GM18498 (cell line): Measurements from ENCODE around the gene TBX10.

ENCODE experiments used
- ATAC-seq: cut with Tn5 transposase; IDR thresholded peaks from one replicate; pipeline ENCODE4 v1.9.1; 2021; ENCODE audit warnings: mild to moderate bottlenecking, moderate library complexity; ENCODE audit not compliant: unreplicated experiment

The TBX10 gene

DNA sequence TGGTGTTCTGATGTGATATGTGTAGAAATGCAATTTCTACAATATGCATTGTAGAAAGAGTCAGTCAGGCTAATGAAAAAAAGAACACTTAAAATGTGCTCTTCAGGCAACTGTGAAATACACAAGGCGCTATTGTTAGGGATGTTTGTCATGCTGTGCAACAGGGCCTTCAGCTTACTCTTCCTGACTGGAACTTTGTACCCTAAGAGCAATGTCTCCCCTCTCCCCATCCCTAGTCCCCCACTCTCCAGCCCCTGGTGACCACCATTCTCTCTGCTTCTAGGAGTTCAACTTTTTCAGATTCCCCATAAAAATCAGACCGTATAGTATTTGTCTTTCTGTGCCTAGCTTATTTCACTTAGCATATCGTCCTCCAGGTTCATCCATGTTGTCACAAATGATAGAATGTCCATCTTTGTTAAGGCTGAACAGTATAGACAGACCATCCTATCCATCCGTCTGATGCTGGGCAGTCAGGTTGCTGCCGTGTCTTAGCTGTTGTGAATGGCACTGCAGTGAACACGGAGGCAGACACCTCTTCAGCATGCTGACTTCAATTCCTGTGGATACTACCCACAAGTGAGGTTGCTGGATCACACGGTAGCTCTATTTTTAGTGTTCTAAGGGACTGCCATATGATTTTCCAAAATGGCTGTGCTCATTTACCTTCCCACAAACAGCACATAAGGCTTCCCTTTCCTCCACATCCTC lies 22.2 kb downstream of the TBX10 start:
- no peak for ATAC-seq

DNA sequence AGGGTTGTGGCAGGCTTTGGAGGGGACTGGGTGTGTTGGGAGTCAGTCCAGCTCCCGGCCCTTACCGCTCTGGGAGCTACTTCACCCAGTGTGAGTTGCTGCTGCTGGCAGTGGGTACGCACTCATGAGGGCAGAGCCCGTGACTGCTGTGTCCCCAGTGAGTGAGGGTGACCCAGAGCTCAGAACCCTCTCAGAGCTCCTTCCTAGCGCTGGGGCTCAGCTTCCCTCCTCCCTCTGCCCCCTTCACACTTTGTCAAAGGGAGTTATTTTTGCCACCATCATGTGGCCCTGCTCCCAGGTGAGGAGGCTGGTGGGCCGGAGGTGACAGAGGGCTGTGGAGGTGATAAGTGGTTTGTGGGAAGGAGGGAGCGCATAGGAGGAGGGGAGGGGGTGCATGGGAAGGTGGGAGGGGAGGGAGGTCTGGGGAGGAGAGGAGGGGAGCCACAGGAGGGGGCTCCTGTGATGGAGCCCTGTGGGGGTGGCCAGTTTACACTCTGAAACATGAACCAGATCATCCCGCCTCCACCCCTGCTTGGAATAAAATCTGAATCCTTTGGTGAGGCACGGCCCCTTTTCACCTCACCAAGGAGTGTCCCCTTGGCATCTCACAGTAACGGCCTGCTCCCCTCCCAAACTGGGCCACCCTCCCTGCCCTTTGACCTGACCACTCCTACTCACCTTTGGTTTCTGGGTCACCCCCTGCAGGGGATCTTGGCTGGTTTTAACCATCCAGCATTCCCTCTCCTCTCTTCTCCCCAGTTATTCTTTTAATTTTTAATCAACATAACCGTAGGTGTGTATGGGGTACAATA lies 22.9 kb downstream of the TBX10 start:
- ATAC-seq: no peak

DNA sequence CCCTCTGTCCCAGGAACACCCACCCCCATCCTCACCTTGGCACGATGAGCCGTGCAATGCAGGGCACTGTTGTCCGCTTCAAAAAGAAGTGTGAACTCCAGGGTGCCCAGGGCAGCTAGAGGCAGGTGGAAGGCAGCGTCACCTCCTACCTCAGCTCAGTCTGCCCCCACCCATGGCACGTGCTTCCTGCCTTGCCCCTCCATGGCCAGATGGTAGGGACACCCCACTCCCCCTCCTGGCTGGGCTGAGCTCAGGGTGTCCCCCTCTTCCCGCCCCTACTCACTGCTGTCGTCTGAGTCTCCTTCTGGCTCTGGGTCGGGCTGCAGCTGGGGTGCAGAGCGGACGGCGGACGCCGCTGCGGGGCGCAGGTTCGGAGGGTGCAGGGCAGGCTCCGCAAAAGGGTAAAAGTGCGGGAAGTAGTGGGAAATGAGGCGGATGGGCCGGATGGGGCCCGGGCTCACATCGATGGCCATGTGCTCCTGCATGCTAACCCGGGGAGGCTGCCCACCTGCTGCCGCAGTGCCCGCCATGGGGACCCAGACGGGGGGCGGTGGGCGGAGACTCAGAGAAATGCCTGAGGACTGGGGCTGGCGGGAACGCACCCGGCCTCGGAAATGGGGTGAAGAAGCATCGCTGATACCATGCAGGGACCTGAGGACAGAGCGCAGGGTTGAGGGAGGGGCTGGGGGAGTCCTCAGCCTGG lies 23.7 kb downstream of the TBX10 start:
- ATAC-seq: no peak

DNA sequence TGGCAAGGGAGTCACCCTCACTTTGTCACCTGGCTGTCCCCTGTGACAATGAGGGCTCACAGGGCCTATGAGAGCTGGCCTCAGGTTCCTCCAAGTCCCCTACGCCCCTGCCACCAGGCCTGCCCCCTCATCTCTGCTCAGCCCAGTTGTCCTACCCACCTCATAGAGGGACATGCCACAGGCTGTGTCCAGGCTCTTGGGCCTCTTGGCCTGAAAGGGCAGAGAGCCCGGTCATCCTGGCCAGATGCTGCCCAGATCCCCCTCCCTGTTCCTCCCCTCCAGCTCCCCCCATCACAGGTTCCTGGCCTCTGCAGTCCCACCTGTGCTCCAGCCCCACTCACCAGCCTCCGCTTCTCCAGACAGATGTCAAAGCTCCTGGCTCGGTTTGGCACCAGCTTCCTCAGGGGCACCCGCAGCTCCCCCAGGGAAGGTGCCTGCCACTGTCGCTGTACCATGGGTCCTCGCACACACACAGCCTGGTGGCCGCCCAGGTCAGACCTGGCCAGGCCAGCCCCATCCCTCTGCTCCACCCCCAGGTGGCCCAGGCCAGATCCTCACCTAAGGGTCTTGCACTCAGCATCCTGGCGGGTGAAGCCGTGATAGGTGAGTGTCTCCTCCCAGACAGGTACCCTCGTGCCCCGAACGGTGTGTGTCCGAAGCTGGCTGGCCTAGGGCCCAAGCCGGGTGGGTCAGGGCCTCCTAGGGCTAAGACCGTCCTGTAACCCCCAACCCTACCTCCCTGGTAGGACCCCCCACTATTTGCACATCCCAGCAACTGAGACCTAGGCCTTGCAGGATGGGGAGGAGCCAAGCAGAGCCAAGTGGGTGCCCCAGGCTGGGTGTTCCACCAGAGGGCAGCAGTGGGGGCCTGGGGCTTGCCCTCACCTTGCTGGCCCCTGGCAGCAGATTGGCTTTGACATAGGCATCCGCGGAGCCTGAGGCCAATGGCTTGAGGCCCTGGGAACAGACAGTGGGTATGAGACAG lies 24.5 kb downstream of the TBX10 start:
- no peak for ATAC-seq

GRCh38 chr11:67613960-67614715 lies 25.4 kb downstream of the TBX10 start:
- ATAC-seq: peak; percentile 81

- no peak for ATAC-seq
Observed at GRCh38 chr11:67613313-67613959, 26.1 kb downstream of the TBX10 start.

GRCh38 chr11:67612751-67613150 lies 26.8 kb downstream of the TBX10 start:
- ATAC-seq: no peak

- ATAC-seq: no peak
Observed at GRCh38 chr11:67611704-67612587, 27.6 kb downstream of the TBX10 start.

- ATAC-seq: no peak
Observed at GRCh38 chr11:67611165-67611564, 28.4 kb downstream of the TBX10 start.

DNA sequence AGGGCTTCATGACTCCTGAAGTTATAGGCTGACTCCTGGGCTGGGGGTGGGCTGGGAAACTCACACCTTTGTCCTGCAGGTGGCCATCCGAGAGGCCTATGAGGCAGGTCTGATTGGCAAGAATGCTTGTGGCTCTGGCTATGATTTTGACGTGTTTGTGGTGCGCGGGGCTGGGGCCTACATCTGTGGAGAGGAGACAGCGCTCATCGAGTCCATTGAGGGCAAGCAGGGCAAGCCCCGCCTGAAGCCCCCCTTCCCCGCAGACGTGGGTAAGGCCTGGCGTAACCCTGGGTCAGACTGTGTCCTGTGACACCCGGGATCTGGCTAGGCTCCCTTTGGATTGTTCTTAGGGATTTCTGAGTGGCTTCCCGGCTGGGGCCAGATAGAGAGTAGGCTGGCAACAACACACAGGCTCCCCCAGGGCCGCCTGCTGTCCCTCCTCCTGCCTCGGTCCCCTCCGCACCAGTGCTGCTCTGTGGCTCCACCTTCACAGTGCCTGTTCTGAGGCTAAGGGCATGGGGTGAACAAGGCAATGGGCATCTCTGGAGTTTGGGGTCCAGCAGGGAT lies 29.2 kb downstream of the TBX10 start:
- no peak for ATAC-seq

GRCh38 chr11:67609316-67609715 lies 30.2 kb downstream of the TBX10 start:
- no peak for ATAC-seq

DNA sequence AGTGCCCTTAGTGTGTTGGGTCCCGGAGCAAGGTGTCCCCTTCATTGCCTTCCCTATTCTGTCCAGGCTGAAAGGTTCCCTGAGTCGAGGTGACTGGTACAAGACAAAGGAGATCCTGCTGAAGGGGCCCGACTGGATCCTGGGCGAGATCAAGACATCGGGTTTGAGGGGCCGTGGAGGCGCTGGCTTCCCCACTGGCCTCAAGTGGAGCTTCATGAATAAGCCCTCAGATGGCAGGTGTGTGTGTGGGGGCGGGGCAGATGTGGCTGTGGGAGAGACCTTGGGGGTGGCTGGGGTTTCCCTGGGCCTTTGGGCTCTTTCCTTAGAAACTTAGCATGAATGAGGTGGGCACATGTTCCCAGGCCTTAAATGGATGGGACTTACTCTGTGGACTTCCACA lies 31.1 kb downstream of the TBX10 start:
- no peak for ATAC-seq

DNA sequence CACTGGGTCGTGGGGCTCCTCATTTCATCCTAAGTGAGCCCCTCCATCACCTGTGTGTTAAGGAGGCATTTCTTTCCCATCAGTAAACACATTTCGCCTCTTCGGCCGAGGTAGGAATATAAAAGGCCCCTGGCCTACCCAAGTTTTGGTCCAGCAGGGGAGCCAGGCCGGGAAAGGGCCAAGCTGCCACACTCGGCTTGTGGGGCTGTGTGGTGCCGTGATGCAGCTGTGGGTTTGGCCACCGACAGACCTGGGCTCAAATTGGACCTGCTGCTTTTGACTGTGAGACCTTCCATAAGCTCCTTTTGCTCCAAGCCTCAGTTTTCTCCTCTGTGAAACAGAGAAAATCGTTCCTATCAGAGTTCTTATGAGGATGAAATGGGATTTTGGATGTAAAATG lies 32.1 kb downstream of the TBX10 start:
- no peak for ATAC-seq

- peak; percentile 96 for ATAC-seq
Observed at GRCh38 chr11:67606492-67607295, 32.9 kb downstream of the TBX10 start, which contains the start of gene NDUFV1. TSS of gene NDUFV1 (plus strand) at chr11:67606936. CDS start at chr11:67607005, 69 bp downstream.

GRCh38 chr11:67606093-67606491 lies 33.5 kb downstream of the TBX10 start:
- ATAC-seq: no peak

DNA sequence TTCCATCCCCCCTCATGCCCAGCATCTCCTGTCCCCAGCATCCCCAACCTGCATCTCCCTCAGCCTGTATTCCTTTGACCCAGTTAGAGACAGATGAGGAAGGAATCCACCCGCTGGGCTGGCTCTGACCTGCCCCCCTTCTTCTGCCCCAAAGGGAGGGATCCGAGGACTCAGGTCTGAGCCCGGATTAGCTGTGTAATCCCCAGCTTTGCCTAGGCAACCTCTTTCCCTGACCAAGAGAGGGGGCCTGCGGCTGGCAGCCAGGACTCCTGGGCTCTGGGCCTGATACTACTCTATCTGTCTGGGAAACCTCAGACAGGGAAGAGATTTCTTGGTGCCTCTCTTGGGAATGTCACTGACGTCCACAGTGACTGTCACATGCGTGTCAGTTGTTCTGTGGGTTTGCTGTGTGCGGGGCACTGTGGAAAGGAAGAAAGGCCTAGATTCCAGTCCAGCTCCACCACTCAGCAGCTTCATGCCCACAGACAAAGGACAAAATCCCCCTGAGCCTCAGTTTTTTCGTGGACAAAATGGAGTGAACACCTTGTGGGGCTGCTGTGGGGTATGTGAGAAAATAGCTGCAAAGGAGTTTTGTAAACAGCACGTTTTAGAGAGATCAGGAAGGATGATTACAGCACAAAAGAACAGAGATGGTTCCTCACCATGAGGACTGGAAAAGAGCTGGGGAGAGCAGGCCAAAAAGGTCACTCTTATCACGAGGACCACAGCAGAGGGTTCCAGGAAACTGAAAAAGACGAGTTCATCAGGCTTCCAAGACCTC lies 34.1 kb downstream of the TBX10 start:
- no peak for ATAC-seq
